Spleen (tissue), 11 donors: ENCODE results near the gene OR56B1. TPM values are rescaled to one million over a fixed set of nuclear protein-coding genes. Genes with fewer than 3 reads are reported as not detected.
"Not testable (repeated sequence)": the region's sequence is repeated elsewhere in the genome, so short reads cannot be mapped to it uniquely, and the experiment has no call there.

Experiments used
- DNase-seq: peaks from one replicate; pipeline ENCODE4 v3.0.0-alpha.2; 2020
- H3K27ac ChIP-seq, 8 donors: fragments of 200-600 bp; sonication (generic) in 7 of 8; 1 replicate in 4 of 8; 2 replicates in 4 of 8; pipeline versions ENCODE4 v1.5.0 to v1.8.0; 2016 to 2021; ENCODE audit warnings: inconsistent platforms in 4 of 8, mild to moderate bottlenecking in 4 of 8, moderate library complexity in 1 of 8
- H3K27me3 ChIP-seq, 7 donors: fragments of 200-600 bp; sonication (generic) in 6 of 7; replicated peaks in 1 of 7; 1 replicate in 4 of 7; 2 replicates in 3 of 7; pipeline versions ENCODE4 v1.5.0 to v1.8.0; 2016 to 2021; ENCODE audit warnings: inconsistent platforms in 3 of 7, mild to moderate bottlenecking in 1 of 7
- H3K36me3 ChIP-seq, 6 donors: fragments of 200-600 bp; sonication (generic) in 5 of 6; 1 replicate in 4 of 6; 2 replicates in 2 of 6; pipeline versions ENCODE4 v1.5.0 to v1.8.0; 2016 to 2021; ENCODE audit warnings: inconsistent platforms in 2 of 6
- H3K4me1 ChIP-seq, 6 donors: fragments of 200-600 bp; sonication (generic) in 5 of 6; 1 replicate in 3 of 6; 2 replicates in 3 of 6; pipeline versions ENCODE4 v1.5.0 to v1.8.0; 2016 to 2021; ENCODE audit warnings: inconsistent platforms in 3 of 6
- H3K4me3 ChIP-seq, 8 donors: fragments of 200-600 bp; sonication (generic) in 7 of 8; 1 replicate in 4 of 8; 2 replicates in 4 of 8; pipeline versions ENCODE4 v1.5.0 to v1.8.0; 2016 to 2021; ENCODE audit warnings: inconsistent platforms in 4 of 8, mild to moderate bottlenecking in 4 of 8, moderate library complexity in 2 of 8
- H3K9me3 ChIP-seq, 8 donors: fragments of 200-600 bp; sonication (generic) in 7 of 8; 1 replicate in 4 of 8; 2 replicates in 4 of 8; pipeline versions ENCODE4 v1.5.0 to v1.8.0; 2016 to 2021; ENCODE audit warnings: inconsistent platforms in 4 of 8
- CTCF ChIP-seq, 11 experiments: fragments of 200-600 bp in 7 of 11; fragments of 450-650 bp in 4 of 11; sonication (generic) in 4 of 11; IDR thresholded peaks in 8 of 11; conservative IDR thresholded peaks in 3 of 11; 1 replicate in 7 of 11; 2 replicates in 4 of 11; pipeline versions ENCODE4 v1.4.0 to v1.8.0; 2016 to 2021; ENCODE audit warnings: antibody characterized with exemption in 11 of 11, inconsistent platforms in 4 of 11, mild to moderate bottlenecking in 1 of 11
- POLR2A ChIP-seq, 3 donors: fragments of 450-650 bp; IDR thresholded peaks; one replicate each; pipeline ENCODE4 v1.5.1; 2017; ENCODE audit warnings: antibody characterized with exemption in 3 of 3, mild to moderate bottlenecking in 1 of 3
- POLR2AphosphoS5 ChIP-seq, 3 donors: sonication (generic); formaldehyde crosslinking; IDR thresholded peaks; one replicate each; pipeline ENCODE4 v1.5.1; 2017; ENCODE audit warnings: antibody characterized with exemption in 3 of 3
- WGBS, 5 donors: extraction: QIAGEN DNeasy Blood & Tissue Kit in 3 of 5; methylation state at CpG; one replicate each; pipeline versions ENCODE4 v1.1.5 to v1.1.7; 2013 to 2018; 5-methylcytosine and 5-hydroxymethylcytosine counted together
- intact Hi-C: fragments of 100-400 bp; cut with DNase I; formaldehyde crosslinking; loops from one replicate; pipeline ENCODE4 v1.15.0; 2023; ENCODE audit warnings: low total_unique reads
- polyA plus RNA-seq, 3 donors: library from polyadenylated mRNA; stranded (reverse); fragments of 200-250 nt; gene quantifications; one replicate each; pipeline ENCODE4 v1.2.1, GENCODE V29; 2013
- total RNA-seq, 7 donors: library from RNA; depleted of rRNA in 3 of 7; stranded (reverse); fragments of >200 nt in 3 of 7; fragmentation: NEBNext Ultra II Directional in 4 of 7; extraction: Animal tissue kit (Norgen Biotek cat#: 25700) in 4 of 7; gene quantifications; one replicate each; pipeline versions ENCODE4 v1.1.0 to v1.2.1, GENCODE V29; 2016 to 2021
- donor health status: healthy with polysubstance abuse.
- donor health status: DM: no; HTN: no; CAD: no; lungs with moderate emphysema.
- donor health status: DM: no; HTN: no; CAD: no.
- donor health status: Bipolar disorder and iron deficiency.
- donor health status: healthy.
- donor health status: DM: no; HTN: no; CAD: no.
- donor health status: DM: yes; HTN: yes; CAD: no.

Gene OR56B1
- total and polyA plus RNA-seq, 10 donors = 0.06 to 1.8 (median 0.58) TPM

GRCh38 chr11:5712507-5712906 is 23.7 kb upstream of the OR56B1 start:
- intact Hi-C loops = no loop called here
- no peak for DNase-seq

GRCh38 chr11:5713695-5714094 is 22.6 kb upstream of the OR56B1 start:
- TF ChIP-seq POLR2A (IDR thresholded peaks at IDR 0.05) (no peak), POLR2AphosphoS5 (IDR thresholded peaks at IDR 0.05) (peak in 1 of 3 donors; percentile 3)
- intact Hi-C loops = no loop called here
- Histone ChIP-seq H3K36me3 (peaks cover 0 to 37% (median 15%) of the 10 kb centered on the region in 6 donors), H3K4me1 (no peaks in the 10 kb centered on the region), H3K9me3 (peaks cover 0 to 11% (median 5%) of the 10 kb centered on the region in 8 donors), H3K4me3 (no peak overlapping the region), H3K27me3 (no peaks in the 10 kb centered on the region), H3K27ac (no peak overlapping the region)
- DNase-seq = no peak
- WGBS, 5 donors = 44 to 76% (median 52%) methylated on average over 3 to 5 of the region's 5 CpGs

More at GRCh38 chr11:5712507-5712906, 23.7 kb upstream of the OR56B1 start:
- TF ChIP-seq CTCF (IDR thresholded peaks at IDR 0.05 in 8 of 11, conservative IDR thresholded peaks at IDR 0.05 in 3 of 11) = peak in 9 of 11 experiments; percentile 23 to 55 (median 45)
- TF ChIP-seq POLR2A (IDR thresholded peaks at IDR 0.05) = no peak
- Histone ChIP-seq H3K27me3 (no peaks in the 10 kb centered on the region), H3K4me1 (no peaks in the 10 kb centered on the region), H3K4me3 (no peak overlapping the region), H3K9me3 (peaks cover 0 to 9% (median 5%) of the 10 kb centered on the region in 8 donors), H3K27ac (no peak overlapping the region), H3K36me3 (peaks cover 0 to 49% (median 27%) of the 10 kb centered on the region in 6 donors)
- 46 to 67% (median 63%) methylated on average over 1 of the region's 1 CpG for WGBS, 5 donors

- Histone ChIP-seq H3K36me3 (peaks cover 0 to 22% (median 0%) of the 10 kb centered on the region in 6 donors), H3K9me3 (peaks cover 0 to 11% (median 5%) of the 10 kb centered on the region in 8 donors)
- intact Hi-C loops, H3K4me1 ChIP-seq, H3K27me3 ChIP-seq, DNase-seq, H3K27ac ChIP-seq, H3K4me3 ChIP-seq: not testable (repeated sequence)
- 50 to 100% (median 88%) methylated on average over 1 of the region's 1 CpG for WGBS, 5 donors
Observed at GRCh38 chr11:5716518-5716917, 19.7 kb upstream of the OR56B1 start.

GRCh38 chr11:5719703-5720495 is 16.3 kb upstream of the OR56B1 start:
- no peak for TF ChIP-seq POLR2A (IDR thresholded peaks at IDR 0.05)
- no peak for TF ChIP-seq POLR2AphosphoS5 (IDR thresholded peaks at IDR 0.05)
- no peak for TF ChIP-seq CTCF (IDR thresholded peaks at IDR 0.05 in 8 of 11, conservative IDR thresholded peaks at IDR 0.05 in 3 of 11)
- Histone ChIP-seq H3K27me3 (no peaks in the 10 kb centered on the region), H3K4me3 (no peak overlapping the region), H3K36me3 (peaks cover 0 to 13% (median 0%) of the 10 kb centered on the region in 6 donors), H3K4me1 (no peaks in the 10 kb centered on the region), H3K27ac (no peak overlapping the region), H3K9me3 (peaks cover 0 to 11% (median 5%) of the 10 kb centered on the region in 8 donors)
- WGBS, 5 donors = 81 to 96% (median 91%) methylated on average over 3 of the region's 3 CpGs
- intact Hi-C loops = no loop called here
- DNase-seq = no peak

- whole genome bisulfite sequencing, 5 donors = 82 to 91% (median 86%) methylated on average over 2 of the region's 2 CpGs
- Histone ChIP-seq H3K4me1 (no peaks in the 10 kb centered on the region), H3K9me3 (peaks cover 0 to 4% (median 0%) of the 10 kb centered on the region in 8 donors), H3K27me3 (no peaks in the 10 kb centered on the region), H3K27ac (no peak overlapping the region), H3K36me3 (peaks cover 0 to 20% (median 0%) of the 10 kb centered on the region in 6 donors), H3K4me3 (no peak overlapping the region)
- no peak for TF ChIP-seq POLR2A (IDR thresholded peaks at IDR 0.05)
- TF ChIP-seq POLR2AphosphoS5 (IDR thresholded peaks at IDR 0.05) = no peak
- no peak for TF ChIP-seq CTCF (IDR thresholded peaks at IDR 0.05 in 8 of 11, conservative IDR thresholded peaks at IDR 0.05 in 3 of 11)
- DNase-seq = no peak
- intact Hi-C loops = no loop called here
Observed at GRCh38 chr11:5722622-5723021, 13.6 kb upstream of the OR56B1 start.
